ENCODE measurements around the gene MYO1A.

The MYO1A gene

DNA sequence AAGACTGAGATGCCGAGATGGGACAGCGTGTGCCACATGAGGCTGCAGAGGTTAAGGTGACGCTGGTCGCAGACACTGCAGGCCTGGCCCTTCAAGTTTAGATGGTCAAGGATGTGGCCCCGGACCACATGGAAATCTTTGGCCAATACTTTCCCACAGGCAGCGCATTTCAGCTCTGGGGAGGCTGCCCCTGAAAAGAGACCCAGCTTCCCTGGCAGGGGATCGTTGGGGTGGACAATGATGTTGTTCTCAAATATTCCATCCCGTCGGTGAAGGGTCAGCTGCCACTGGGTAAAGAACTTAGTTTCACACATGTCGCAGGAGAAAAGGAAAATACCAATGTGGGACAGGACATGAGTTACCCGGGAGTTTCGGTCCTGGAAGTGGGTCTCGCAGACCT is 46.5 kb downstream of the MYO1A start:
- TF ChIP-seq, protein P1, sequence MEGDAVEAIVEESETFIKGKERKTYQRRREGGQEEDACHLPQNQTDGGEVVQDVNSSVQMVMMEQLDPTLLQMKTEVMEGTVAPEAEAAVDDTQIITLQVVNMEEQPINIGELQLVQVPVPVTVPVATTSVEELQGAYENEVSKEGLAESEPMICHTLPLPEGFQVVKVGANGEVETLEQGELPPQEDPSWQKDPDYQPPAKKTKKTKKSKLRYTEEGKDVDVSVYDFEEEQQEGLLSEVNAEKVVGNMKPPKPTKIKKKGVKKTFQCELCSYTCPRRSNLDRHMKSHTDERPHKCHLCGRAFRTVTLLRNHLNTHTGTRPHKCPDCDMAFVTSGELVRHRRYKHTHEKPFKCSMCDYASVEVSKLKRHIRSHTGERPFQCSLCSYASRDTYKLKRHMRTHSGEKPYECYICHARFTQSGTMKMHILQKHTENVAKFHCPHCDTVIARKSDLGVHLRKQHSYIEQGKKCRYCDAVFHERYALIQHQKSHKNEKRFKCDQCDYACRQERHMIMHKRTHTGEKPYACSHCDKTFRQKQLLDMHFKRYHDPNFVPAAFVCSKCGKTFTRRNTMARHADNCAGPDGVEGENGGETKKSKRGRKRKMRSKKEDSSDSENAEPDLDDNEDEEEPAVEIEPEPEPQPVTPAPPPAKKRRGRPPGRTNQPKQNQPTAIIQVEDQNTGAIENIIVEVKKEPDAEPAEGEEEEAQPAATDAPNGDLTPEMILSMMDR (conservative IDR thresholded peaks at IDR 0.05; ENCODE audit: low read depth, low read length) = no peak
- no peak for DNase-seq (ENCODE audit: low read depth)
- H3K4me3 ChIP-seq (ENCODE audit: low read length) = no peak overlapping the region

DNA sequence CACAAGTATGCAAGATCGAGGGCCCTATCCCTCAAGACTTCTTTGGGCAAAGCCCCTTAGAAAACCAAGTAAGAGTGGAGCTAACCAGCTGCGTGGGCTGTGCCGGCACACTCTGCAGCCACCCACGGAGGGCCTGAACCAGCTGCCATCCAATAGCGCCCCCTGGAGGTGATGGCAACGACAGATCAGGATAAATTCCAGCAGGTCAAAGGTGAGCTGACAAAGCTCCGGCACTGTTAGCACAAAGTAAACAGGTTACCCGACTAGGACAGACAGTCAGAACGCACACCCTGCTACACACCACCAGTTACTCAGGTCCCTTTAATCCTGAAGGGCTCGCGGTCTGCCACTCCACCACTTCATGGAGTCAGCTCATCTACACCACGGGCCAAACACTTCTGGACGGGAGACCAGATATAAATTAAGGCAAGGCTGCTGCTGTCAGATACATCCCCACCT is 48.5 kb downstream of the MYO1A start:
- H3K4me3 ChIP-seq (ENCODE audit: low read length) = no peak overlapping the region
- TF ChIP-seq, protein P1 (conservative IDR thresholded peaks at IDR 0.05; ENCODE audit: low read depth, low read length) = peak; percentile 84
- no peak for DNase-seq (ENCODE audit: low read depth)

GRCh38 chr12:57000393-57000792 is 49.5 kb downstream of the MYO1A start:
- TF ChIP-seq, protein P1 (conservative IDR thresholded peaks at IDR 0.05; ENCODE audit: low read depth, low read length) = no peak
- no peak for DNase-seq (ENCODE audit: low read depth)
- no peak overlapping the region for H3K4me3 ChIP-seq (ENCODE audit: low read length)

- no peak overlapping the region for H3K4me3 ChIP-seq (ENCODE audit: low read length)
- DNase-seq (ENCODE audit: low read depth) = no peak
- TF ChIP-seq, protein P1 (conservative IDR thresholded peaks at IDR 0.05; ENCODE audit: low read depth, low read length) = no peak
Observed at GRCh38 chr12:56999456-56999855, 50.5 kb downstream of the MYO1A start.

DNA sequence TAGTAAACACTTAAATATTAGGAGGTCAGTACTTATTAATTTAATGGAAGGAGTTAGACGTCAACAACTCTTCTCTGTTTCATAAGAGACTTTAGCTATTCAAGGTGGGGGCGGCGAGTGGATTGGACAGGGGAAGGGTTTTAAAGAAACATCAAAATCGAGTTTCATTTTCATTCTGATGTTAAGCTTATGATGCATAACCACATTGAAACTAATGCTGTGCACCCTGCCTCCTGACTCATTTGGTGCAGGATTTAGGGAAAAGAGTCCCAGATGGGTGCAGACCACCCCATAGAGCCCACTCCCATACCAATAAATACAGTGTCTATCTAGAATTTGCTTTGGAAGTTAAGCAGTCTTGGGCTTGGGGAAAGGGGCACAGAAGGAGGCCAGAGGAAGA is 50.9 kb downstream of the MYO1A start:
- TF ChIP-seq, protein P1 (conservative IDR thresholded peaks at IDR 0.05; ENCODE audit: low read depth, low read length) = no peak
- H3K4me3 ChIP-seq (ENCODE audit: low read length) = no peak overlapping the region
- no peak for DNase-seq (ENCODE audit: low read depth)

GRCh38 chr12:56998316-56998715 is 51.6 kb downstream of the MYO1A start:
- TF ChIP-seq, protein P1 (conservative IDR thresholded peaks at IDR 0.05; ENCODE audit: low read depth, low read length) = no peak
- no peak for DNase-seq (ENCODE audit: low read depth)
- no peak overlapping the region for H3K4me3 ChIP-seq (ENCODE audit: low read length)

DNA sequence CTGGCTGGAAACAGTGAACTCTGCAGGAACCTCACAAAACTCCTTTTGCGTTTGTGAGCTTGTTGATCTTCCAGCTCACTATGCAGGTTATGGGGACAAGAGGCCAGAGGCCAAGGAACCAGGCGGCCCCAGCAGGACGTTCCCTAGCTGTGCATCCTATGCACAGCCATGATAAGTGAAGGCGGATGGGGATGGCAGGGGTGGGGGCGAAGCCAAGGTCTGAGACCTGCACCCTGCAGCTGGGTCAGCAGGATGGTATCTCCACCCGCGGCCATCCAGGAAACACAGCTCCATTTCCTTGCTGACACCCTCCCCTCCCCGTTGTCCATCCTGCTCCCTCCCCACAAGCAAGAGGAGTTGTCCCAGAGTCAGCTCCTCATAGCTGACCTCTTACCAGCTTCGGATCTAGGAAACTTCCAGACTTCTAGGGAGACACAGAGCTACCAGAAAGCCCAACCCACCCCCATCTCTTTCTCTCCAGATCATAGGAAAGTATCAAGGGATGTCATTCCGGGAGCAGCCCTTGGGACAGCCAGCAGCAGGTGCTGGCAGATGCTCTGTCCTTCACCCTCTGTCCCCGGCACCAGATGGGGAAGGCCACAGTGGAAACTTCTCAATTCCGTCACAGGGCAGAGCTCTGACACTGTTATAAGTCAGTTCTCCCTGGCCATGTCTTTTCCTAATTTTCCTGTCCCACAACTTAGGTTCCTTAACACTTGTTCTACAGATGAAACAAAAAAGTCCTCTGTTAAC is 53.0 kb downstream of the MYO1A start:
- TF ChIP-seq, protein P1 (conservative IDR thresholded peaks at IDR 0.05; ENCODE audit: low read depth, low read length) = no peak
- no peak overlapping the region for H3K4me3 ChIP-seq (ENCODE audit: low read length)

More for the DNA sequence above, 53.0 kb downstream of the MYO1A start:
- no peak for DNase-seq (ENCODE audit: low read depth)
